GM21423 (cell line): ENCODE results near the gene PSMD6.

ENCODE experiments used
- ATAC-seq: cut with Tn5 transposase; IDR thresholded peaks from one replicate; pipeline ENCODE4 v1.9.1; 2021; ENCODE audit warnings: mild to moderate bottlenecking, moderate library complexity; ENCODE audit not compliant: unreplicated experiment

PSMD6 gene

GRCh38 chr3:63963496-63963895 lies 59.8 kb downstream of the PSMD6 start:
- no peak for ATAC-seq

GRCh38 chr3:63961891-63962290 lies 61.4 kb downstream of the PSMD6 start:
- peak; percentile 63 for ATAC-seq
